ENCODE measurements around the gene AMH.

The AMH gene

DNA sequence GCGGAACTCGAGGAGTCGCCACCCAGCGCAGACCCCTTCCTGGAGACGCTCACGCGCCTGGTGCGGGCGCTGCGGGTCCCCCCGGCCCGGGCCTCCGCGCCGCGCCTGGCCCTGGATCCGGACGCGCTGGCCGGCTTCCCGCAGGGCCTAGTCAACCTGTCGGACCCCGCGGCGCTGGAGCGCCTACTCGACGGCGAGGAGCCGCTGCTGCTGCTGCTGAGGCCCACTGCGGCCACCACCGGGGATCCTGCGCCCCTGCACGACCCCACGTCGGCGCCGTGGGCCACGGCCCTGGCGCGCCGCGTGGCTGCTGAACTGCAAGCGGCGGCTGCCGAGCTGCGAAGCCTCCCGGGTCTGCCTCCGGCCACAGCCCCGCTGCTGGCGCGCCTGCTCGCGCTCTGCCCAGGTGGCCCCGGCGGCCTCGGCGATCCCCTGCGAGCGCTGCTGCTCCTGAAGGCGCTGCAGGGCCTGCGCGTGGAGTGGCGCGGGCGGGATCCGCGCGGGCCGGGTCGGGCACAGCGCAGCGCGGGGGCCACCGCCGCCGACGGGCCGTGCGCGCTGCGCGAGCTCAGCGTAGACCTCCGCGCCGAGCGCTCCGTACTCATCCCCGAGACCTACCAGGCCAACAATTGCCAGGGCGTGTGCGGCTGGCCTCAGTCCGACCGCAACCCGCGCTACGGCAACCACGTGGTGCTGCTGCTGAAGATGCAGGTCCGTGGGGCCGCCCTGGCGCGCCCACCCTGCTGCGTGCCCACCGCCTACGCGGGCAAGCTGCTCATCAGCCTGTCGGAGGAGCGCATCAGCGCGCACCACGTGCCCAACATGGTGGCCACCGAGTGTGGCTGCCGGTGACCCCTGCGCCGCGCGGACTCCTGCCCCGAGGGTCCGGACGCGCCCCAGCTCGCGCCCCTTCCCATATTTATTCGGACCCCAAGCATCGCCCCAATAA, 2.3 kb downstream of the AMH start:
- DNase-seq: no peak

DNA sequence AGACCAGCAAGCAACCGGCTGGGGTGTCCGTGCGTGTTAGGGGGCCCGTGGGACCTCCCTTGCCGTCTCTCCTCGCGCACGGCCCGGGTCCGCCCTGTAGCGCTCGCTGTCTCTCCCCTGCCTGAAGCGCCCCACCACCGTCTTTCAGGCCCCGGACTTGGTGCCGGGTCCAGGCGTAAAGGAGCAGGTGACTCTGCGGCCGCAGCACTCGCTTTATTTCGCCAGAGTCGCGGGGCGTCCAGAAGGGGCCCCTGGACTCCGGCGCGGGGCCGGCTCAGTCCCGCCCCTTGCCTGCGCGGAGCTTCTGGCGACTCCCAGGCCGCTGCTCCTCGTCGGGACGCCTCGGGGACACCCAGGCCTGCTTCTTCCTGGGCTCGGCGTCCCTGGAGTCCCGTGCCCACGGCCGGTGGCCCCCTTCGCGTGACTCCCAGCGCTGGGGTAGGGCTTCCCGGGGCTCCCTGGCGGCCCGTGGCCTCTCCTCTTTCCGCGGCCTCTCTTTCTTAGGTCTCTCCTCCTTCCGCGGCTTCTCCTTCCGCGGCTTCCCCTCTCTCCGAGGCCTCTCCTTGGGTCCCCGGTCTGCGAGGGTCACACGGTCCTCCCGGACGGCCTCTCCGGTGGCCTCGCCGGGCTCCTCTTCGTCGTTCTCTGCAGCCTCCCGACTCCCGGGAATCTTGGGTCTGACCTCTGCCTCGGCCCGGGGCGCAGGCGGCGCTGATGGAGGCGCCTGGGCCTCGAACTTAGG, 3.1 kb downstream of the AMH start:
- no peak for DNase-seq

- DNase-seq: no peak
These were observed 3.6 kb downstream of the AMH start for GRCh38 chr19:2252797-2253105.

DNA sequence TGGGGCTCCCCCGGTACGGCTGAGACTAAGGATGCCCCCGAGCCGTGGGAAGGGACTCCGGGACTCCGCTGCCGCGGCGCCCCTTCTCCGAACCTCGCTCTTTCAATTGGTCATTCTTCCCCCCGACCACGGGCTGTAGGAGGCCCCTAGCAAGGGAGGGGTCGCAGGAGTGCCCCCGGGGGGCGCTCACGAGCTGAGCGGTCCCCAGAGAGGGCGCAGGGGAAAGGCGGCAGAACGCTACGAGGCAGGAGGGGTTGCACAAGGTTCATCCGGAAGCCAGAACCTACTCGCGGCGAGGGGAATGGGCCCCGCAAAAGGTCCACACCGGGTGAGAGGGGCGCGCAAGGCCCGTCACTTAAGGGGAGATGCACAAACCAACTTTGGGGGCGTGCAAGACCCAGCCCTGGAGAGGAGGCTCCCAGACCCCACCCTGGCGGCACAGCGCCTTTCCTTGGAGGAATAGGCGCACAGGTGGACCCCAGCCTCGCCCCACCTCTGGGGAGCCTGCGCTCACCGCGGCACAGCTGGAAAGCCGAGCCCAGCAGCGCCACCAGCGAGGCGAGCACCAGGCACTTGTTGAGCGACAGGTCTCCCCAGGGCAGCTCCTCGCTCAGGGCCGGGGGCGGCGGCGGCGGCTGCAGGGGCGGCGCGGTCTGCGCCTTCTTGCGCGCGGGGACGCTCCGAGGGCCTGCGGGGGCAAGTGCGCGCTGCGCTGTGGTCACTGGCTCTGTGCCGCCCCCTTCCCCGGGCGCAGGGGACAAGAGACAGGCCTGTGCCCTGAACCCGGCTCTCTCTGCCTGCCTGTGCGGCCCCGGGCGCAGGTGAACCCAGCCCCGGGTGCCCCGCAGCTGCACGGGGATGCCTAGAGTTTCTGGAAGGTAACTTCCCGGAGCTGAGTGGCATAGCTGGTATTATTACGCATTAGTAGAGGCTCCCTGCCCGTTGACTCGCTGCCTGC, 4.3 kb downstream of the AMH start:
- no peak for DNase-seq

DNA sequence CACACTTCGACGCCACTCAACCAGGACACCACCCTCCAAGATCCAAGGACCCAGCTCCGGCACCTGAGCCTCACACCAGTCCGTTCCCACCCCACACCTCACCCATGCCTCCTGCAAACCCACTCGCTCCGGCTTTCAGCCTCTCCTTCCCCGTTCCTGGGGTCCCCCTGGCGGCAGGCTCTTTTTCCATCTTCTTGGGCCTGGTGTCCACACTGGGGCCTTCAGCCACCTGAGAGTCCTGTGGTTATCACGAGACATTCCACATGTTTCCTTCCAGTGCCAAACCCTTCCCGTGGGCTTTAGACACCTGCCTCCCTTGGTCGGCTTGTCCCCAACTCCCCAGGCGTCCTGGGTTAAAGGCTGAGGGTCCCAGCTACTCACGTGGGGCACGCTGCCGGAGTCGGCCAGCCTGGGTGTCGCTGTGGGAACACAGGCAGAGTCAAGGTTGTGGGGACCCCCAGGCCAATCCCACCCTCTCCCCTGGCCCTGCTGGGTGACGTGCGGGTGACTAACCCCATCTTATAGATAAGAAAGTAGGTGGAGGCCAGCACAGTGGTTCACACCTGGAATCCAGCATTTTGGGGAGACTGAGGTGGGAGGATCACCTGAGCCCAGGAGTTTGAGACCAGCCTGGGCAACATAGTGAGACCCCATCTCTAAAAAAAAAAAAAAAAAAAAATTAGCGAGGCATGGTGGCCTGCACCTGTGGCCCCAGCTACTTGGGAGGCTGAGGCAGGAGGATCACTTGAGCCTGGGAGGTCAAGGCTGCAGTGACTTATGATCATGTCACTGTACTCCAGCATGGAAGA, 5.1 kb downstream of the AMH start:
- DNase-seq: no peak

GRCh38 chr19:2255112-2255845, 6.2 kb downstream of the AMH start:
- DNase-seq: no peak

DNA sequence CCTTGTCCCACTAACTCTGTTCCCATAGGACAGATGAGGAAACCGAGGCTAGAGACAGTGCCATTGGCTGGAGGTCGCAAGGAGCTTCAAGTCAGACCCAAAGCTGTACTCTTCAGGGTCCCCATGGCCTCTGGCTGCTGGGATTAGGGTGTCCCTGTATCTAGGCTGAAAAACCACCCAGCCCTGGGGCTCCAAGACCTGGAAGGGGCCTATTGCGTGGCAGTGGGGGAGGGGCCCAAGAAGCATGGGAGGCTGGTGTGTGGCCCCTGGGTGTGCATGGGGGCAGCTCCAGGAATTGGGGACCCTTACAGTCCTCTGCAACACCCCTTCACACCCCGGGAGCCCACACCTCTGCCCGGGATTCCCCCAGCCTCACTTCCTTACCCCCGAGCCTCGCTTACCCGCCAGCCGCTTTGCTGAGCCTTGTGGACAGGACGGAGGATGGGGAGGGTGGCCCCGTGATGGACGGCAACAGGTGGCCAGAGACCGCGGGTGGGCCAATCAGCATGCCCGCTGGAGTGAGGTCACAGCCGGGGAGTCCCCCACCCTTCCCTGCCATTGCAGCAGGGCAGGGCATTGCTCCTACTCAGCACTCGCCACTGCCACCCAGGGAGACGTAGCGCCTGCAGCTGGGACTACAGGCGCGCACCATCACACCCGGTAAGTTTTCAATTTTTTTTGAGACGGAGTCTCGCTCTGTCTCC, 7.0 kb downstream of the AMH start, which contains the start of gene JSRP1:
Gene JSRP1 (minus strand): TSS at position 436 of the 704 bp plus-strand sequence. CDS start 1,103 bp downstream, outside the sequence.
- DNase-seq: no peak

- no peak for DNase-seq
These were observed 10.2 kb downstream of the AMH start for GRCh38 chr19:2259336-2259735.

DNA sequence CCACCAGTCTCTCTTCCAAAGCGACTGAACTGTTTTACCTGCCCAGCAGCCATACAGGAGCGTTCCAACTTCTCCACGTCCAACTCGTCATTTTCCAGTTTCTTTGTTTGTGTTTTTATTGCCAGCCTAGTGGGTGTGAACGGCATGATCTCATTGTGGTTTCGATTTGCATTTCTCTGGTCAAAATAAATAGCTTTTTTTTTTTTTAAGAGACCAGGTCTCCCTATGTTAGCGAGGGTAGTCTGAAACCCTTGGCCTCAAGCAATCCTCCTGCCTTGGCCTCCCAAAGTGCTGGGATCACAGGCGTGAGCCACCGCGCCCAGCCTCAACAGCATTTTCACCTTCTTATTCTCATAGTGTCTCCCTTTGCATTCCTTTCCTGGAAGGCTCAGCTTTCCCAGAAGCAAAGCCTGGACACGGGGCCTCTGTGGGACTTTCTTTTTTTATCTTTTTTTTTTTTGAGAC, 11.2 kb downstream of the AMH start:
- no peak for DNase-seq

- no peak for DNase-seq
These were observed 12.5 kb downstream of the AMH start for GRCh38 chr19:2261438-2262172.

GRCh38 chr19:2266183-2266993, 17.3 kb downstream of the AMH start:
- DNase-seq: peak; percentile 39

GRCh38 chr19:2268480-2268830, 19.3 kb downstream of the AMH start:
- no peak for DNase-seq

DNA sequence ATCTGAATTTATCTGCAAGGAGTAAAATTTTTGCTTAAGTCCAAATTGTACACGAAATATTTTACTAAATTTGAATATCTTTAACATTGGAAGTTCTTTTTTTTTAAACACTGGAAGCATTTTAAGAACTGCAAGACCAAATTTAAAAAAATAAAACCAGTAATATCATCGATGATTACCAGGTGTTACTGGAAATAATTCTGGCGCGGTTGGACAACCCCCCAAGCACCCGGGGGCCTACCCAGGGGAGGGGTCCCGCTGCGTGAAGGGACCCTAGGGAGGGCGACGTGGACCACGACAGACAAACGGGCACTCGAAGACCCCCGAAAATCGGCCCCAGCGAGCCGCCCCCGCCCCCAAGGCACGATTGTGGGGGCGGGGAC, 19.7 kb downstream of the AMH start:
- DNase-seq: no peak

GRCh38 chr19:2269244-2270156, 20.4 kb downstream of the AMH start:
- DNase-seq: peak; percentile 97

- DNase-seq: no peak
These were observed 21.0 kb downstream of the AMH start for GRCh38 chr19:2270157-2270422.

DNA sequence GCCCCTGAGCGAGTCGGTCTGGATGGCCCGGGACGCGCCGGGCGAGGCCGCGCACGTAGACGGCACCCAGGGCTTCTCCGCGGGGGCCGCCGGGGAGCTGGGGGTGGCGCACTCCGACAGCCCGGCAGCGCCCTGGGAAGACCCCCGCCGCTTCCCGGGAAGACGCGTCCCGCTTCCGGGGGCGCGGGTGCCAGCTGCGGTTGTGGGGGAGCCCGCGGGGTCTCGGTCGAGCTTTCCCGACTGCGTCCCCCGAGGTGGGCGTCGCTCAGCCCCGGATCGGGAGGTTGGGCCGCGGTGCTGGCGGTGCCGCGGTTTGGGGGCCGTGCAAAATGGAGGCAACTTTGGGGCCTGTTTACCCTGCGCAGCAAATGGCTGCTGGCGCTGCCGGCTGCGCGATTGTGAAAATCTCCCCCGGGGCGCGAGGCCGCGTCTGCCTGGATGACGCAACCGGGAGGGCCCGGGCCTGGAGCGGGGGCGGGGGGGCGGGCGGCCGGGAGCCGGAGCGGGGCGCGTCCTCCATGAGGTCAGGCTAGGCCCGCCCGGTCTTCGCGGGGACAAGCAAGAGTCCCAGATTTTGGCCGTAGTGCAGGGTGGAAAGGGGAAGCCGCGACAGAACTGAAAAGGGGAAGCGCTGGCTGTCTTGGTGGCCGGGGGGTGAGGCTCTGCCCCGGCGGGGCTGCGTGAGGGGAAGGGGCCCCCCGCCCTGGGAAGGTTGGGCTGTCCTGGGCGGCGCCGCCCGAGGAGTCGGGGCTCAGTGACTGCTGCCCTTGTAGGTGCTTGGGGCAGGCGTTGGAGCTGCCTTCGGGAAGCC, 21.5 kb downstream of the AMH start:
- peak; percentile 71 for DNase-seq
